HG03439 (cell line): ENCODE results near the gene PPP1R15A.
"Not testable (repeated sequence)": the region's sequence is repeated elsewhere in the genome, so short reads cannot be mapped to it uniquely, and the experiment has no call there.

Source experiments
- ATAC-seq: cut with Tn5 transposase; IDR thresholded peaks from one replicate; pipeline ENCODE4 v1.9.1; 2021; ENCODE audit warnings: mild to moderate bottlenecking, moderate library complexity; ENCODE audit not compliant: unreplicated experiment

Gene PPP1R15A

DNA sequence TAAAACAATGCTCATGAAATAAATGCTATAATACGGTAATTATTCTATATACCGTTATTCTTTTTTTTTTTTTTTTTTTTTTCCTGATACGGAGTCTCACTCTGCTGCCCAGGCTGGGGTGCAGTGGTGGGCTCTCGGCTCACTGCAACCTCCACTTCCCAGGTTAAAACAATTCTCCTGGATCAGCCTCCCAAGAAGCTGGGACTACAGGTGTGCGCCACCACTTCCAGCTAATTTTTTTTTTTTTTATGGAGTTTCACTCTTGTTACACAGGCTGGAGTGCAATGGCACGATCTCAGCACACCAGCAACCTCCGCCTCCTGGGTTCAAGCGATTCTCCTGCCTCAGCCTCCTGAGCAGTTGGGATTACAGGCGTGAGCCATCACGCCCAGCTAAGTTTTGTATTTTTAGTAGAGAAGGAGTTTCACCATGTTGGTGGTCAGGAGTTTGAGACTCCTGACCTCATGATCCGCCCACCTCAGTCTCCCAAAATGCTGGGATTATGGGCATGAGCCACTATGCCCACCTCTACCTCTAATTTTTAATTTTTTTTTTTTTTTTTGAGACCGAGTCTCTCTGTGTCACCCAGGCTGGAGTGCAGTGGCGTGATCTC, 6.9 kb downstream of the PPP1R15A start:
- ATAC-seq: no peak

DNA sequence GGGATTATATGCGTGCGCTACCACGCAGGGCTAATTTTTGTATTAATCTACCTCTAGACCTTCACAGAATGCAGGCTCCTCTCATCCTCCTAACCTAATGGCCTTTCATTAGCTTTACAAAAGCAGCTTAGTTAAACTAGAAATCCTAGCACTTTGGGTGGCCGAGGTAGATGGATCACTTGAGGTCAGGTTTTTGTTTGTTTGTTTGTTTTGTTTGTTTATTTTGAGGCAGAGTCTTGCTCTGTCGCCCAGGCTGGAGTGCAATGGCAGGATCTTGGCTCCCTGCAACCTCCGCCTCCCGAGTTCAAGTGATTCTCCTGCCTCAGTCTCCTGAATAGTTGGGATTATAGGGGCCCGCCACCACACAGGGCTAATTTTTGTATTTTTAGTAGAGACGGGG, 7.5 kb downstream of the PPP1R15A start:
- ATAC-seq: not testable (repeated sequence)

DNA sequence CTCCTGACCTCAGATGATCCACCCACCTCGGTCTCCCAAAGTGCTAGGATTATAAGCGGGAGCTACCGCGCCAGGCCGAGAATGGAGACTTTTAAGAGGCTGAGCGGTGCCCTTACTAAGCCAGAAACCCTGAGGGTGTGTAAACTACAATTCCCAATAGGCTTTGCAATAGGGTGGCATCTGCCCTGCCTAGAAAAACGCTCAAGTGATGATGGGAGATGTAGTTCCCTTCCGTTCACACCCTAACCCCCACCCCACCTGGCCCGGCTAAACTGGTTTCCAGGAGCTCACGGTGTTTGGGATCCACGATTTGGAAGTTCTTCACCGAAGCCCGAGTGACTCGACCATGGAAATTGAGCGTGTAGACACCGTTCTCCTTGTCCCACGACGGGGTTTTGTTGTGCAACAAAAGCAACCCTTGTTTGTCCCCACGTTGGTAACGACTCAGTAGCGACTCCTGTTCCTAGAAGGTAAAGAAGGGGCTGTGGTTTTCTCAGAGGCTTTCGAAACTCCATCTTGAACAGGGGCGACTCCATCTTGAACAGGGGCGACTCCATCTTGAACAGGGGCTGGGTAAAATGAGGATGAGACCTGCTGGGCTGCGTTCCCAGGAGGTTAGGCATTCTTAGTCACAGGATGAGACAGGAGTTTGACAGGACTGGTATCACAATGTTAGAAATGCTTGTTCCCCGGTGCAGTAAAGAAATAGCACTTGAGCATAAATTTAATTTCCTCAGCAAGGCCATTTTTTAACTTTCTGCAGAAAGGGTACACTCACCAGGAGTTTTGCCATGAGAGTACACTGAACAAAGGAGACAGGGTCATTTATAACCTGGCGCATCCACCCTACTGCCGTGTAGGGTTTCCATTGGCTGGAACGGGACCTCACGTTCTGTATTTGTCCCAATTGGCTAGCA, 9.8 kb downstream of the PPP1R15A start:
- no peak for ATAC-seq

DNA sequence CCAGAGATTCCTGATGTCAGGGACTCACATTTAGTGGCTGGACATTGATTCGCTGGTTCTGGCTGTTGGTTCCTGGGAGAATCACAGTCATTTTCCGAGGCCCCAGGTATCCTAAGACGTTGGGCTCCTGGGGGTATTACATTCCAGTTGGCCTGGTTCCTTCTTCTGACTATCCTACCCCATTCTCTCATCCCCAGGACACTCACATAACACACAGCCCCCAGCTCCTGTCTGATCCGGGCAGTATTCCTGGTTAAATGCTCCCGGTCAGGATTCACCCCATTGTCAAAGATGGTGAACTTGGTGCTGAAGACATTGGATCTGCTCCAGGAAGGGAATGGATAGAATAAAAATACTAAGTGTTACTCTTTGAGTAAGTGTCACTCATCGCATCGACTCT, 11.5 kb downstream of the PPP1R15A start:
- ATAC-seq: no peak

DNA sequence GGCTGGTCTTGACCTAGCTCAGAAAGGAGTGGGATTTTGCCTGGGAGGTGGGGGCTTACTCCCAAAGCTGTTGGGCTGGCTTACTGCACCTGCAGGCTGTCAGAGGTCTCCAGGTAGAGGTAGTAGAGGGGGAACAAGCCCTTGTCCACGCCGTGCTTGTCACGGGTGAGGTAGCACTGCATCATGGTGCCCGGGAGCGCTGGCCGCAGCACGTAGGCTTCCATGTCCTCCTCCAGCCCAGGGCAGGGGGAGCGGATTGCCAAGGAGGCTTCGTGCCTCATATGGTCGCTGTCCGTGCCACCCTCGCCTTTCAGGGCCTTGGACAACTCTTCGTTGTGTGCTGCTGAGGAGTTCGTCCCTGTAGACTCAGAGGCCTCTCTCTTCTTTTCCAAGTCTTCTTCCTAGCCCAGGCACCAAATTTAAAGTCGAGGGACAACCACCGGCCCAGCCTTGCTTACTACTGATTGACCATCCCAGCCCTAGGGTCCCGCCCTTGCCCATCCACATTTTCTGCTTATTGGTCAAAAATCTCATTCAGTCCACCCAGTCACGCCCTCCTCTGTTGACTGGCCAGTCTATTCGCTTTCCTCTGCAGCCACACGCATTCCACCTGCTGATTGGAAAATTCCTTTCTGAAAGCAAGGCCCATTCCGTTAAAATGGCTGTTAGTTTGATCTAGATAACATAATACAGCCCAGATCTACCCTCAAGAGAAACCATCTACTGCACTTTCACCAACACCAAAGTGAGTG, 15.8 kb downstream of the PPP1R15A start:
- no peak for ATAC-seq

- ATAC-seq: not testable (repeated sequence)
These were observed 17.3 kb downstream of the PPP1R15A start for GRCh38 chr19:48889496-48889895.

DNA sequence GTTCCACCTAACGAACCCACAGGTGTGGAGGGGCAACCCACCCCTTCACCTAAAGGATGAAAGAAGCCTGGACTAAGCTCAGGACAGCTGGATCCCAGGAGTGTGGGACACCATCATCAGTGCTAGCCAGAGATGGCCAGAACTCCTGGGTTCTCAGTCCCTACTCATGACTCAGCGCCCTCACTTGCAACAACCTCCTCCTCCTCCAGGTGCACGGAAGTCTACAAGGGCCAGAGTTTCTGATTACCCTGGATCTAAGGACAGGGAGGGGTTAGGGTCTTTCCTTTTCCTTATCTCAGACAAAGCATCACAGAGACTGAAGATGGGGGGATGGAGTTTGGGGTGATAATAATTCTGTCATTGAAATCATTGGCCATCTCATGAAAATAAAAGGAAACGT, 18.3 kb downstream of the PPP1R15A start:
- ATAC-seq: no peak

- ATAC-seq: no peak
These were observed 23.0 kb downstream of the PPP1R15A start for GRCh38 chr19:48895226-48895625.

DNA sequence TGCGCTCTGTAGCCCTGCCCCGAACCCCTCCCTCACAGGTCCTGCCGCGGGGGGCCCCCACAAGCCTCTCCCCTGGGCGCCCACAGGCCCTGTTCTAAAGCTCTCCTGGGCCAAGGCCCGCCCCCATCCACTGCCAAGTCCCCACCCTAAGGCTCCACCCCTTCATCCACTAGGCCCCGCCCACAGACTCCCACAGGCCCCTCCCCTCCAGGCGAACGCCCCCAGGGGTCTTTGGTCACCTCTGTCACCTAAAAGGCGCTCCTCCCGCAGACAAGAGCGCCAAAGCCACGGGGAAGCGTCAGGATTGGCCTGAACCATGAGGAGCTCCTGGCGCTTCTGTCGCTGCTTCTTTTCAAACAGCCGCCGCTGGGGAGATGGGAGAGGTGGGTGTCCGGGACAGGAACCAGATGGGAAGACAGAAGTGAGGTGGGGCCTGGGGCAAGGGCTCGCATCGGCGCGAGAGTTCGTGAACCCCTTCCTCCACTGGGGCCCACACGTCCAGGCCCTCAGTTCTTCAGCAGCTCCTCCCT, 24.0 kb downstream of the PPP1R15A start:
- no peak for ATAC-seq

DNA sequence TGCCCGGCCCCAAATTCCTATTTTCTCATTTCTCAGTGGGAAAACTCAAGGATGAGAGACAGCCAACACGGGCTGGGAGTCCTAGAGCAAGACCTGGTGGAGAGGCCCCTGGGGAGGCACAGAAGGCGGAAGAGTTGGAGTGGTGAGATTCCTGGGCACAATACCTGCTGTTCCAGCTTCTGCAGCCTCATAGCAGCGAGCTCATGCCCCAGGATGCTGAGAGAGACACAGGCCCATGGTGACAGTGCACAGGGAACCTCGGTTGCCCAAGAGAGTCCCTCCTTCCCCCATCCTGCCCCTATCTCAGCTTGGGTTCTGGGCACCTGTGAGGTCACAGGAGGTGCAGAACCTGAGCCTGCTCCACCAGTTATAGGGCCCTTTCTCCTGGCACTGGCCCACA, 25.0 kb downstream of the PPP1R15A start:
- no peak for ATAC-seq

DNA sequence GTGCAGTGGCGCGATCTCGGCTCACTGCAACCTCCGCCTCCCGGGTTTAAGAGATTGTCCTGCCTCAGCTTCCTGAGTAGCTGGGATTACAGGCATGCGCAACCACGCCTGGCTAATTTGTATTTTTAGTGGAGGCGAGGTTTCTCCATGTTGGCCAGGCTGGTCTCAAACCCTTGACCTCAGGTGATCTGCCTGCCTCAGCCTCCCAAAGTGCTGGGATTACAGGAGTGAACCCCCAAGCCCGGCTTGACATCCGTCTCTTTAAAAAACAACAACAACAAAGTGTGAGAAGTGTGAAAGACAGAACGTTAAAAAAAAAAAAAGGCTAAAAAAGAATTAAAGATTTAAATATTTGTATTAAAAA, 27.1 kb downstream of the PPP1R15A start:
- not testable (repeated sequence) for ATAC-seq

DNA sequence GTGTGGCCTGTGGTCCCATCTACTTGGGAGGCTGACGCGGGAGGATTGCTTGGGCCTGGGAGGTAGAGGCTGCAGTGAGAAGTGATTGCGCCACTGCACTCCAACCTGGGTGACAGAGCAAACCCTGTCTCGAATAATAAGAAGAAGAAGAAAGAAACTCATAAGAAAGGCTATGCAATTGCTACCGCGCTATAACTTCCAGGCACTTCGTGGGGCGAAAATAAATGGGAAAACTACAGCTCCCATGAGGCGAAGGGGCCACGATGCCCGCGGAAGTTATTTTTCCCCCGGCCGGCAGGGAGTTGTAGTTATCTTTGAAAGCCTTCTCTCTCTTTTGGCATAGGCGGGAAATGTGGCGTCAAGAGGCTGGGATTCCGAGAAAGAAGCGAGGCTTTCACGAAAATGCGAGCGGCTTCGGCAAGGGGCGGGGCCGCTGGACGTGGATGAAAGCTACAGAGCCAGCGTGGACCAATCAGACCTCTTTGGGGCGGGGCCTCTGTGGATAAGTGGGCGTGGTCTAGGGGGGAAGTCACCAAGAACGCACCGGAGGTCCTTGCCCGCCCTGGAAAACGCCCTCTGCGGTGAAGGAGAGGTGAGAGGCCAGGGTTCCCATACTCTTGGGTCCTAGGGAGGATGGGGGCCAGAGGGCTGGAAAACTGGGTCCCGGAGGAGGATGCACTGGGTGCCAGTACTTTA, 27.7 kb downstream of the PPP1R15A start, which contains the start of gene NUCB1:
TSS of gene NUCB1 (plus strand) at position 532 of the 696 bp plus-strand sequence. CDS start 485 bp downstream, outside the sequence.
- ATAC-seq: peak; percentile 80

DNA sequence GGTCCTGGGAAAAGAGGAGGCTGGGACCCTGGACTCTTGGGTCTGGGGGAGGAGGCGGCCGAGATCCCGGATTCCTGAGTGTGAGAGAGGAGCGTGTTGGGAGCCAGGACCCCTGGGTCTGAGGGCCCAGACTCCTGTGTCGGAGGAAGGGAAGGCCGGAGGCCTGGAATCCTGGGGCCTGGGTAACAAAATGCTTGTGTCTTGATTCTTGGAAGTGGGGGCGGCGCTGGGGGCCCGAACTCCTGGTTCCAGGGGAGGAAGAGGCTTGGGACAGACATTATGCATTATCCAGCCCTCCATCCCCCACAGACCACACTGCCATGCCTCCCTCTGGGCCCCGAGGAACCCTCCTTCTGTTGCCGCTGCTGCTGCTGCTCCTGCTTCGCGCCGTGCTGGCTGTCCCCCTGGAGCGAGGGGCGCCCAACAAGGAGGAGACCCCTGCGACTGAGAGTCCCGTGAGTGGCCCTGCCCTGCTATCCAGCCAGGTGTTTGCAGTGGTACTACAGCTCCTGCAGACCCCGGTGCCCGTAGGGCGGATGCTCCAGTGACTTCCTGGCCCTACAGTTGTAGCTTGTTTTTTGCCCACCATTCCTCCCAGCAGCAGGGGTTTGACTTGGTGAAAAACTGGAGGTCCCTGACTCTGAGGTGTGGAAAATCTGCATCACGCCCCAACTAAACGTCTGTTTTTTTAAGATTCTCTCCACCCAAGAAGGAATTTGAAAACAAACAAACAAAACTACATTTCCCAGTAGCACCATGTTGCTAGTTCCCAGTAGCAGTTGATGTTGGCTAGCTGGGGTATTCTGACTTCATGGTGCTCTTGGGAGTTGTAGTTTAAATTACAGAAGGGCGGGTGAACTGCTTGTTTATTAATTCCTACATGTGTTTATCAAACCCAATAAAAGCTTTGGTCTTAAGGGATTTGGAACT, 28.5 kb downstream of the PPP1R15A start:
- ATAC-seq: no peak

DNA sequence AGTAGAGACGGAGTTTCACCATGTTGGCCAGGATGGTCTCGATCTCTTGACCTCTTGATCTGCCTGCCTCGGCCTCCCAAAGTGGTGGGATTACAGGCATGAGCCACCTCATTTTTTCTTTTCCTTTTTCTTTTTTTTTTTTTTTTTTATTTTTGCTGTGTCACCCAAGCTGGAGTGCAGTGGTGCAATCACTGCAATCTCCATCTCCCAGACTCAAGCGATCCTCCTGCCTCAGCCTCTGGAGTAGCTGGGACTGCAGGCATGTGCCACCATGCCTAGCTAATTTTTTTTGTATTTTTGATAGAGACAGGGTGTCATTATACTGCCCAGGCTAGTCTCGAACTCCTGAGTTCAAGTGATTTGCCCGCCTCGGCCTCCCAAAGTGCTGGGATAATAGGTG, 30.1 kb downstream of the PPP1R15A start:
- not testable (repeated sequence) for ATAC-seq

GRCh38 chr19:48903788-48904187, 31.6 kb downstream of the PPP1R15A start:
- ATAC-seq: not testable (repeated sequence)

GRCh38 chr19:48905664-48906063, 33.4 kb downstream of the PPP1R15A start:
- ATAC-seq: no peak

- no peak for ATAC-seq
These were observed 34.1 kb downstream of the PPP1R15A start for GRCh38 chr19:48906324-48906723.

- no peak for ATAC-seq
These were observed 35.5 kb downstream of the PPP1R15A start for GRCh38 chr19:48907671-48908070.

DNA sequence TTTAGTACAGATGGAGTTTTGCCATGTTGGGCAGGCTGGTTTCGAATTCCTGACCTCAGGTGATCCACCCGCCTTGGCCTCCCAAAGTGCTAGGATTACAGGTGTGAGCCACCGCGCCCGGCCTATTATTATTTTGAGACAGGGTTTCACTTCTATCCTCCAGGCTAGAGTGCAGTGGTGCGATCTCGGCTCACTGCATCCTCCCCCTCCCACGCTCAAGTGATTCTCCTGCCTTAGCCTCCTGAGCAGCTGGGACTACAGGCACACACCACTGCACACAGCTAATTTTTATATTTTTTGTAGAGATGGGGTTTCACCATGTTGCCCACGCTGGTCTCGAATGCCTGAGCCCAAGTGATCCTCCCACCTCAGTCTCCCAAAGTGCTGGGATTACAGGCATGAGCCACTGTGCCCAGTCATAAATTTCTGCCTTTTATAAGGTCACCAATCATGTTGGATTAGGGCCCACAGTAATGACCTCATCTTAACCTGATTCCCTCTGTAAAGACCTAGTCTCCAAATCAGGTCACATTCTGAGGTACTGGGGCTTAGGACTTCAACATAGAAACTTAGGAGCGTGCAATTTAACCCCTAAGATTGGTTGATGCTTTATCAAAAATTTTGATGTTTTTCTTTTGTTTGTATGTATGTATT, 37.3 kb downstream of the PPP1R15A start:
- not testable (repeated sequence) for ATAC-seq
